A549 (cell line): ENCODE measurements around the gene KSR1. TPM values are rescaled to one million over a fixed set of nuclear protein-coding genes. Genes with fewer than 3 reads are reported as not detected.

Experiments
- ATAC-seq, 2 experiments: fragments of 200-7000 bp in 1 of 2; fragments of >200 bp in 1 of 2; cut with Nextera tagmentation in 1 of 2; cut with Tn5 transposase in 1 of 2; 3 replicates each; pipeline versions ENCODE4 v1.8.0 to v1.9.1; 2018 to 2020; ENCODE audit warnings: mild to moderate bottlenecking in 1 of 2, moderate library complexity in 1 of 2
- CTCF ChIA-PET: fragments of 300-600 bp; sonication (Branson Sonifier 250); formaldehyde crosslinking; extraction: SDS; loops from one replicate; lab custom pipeline; 2021; ENCODE audit warnings: antibody characterized with exemption, inconsistent platforms; lab: Yijun Ruan, JAX
- POLR2A ChIA-PET: fragments of 350-600 bp; formaldehyde crosslinking; extraction: SDS; loops from one replicate; lab custom pipeline; 2021; ENCODE audit warnings: antibody characterized with exemption, inconsistent platforms; lab: Yijun Ruan, JAX
- DNase-seq, 2 experiments: peaks; one replicate each; pipeline versions ENCODE4 v3.0.0 to v3.0.0-alpha.2; 2011 to 2016; ENCODE audit warnings: low read depth in 1 of 2, low spot score in 1 of 2
- FAIRE-seq: peaks from 2 replicates; lab custom pipeline; 2011; peaks lifted over from hg19 to GRCh38; lab: Jason Lieb, UNC
- H3K27ac ChIP-seq, 2 experiments: fragments of >200 bp; sonication (Bioruptor Twin); formaldehyde crosslinking; 3 replicates each; pipeline ENCODE4 v1.5.1; 2016 to 2017
- H3K4me1 ChIP-seq: fragments of >200 bp; sonication (Bioruptor Twin); formaldehyde crosslinking; 3 replicates; pipeline ENCODE4 v1.6.1; 2016
- H3K4me2 ChIP-seq: fragments of >200 bp; sonication (Bioruptor Twin); formaldehyde crosslinking; 3 replicates; pipeline ENCODE4 v1.6.1; 2016
- H3K4me3 ChIP-seq: fragments of >200 bp; sonication (Bioruptor Twin); formaldehyde crosslinking; 3 replicates; pipeline ENCODE4 v1.5.1; 2016
- H3K9me3 ChIP-seq: fragments of >200 bp; sonication (Bioruptor Twin); formaldehyde crosslinking; 3 replicates; pipeline ENCODE4 v1.6.1; 2016
- CBX2 ChIP-seq: fragments of 200-600 bp; sonication (generic); IDR thresholded peaks from 2 replicates; pipeline ENCODE4 v1.6.1; 2016; ENCODE audit warnings: low read depth, mild to moderate bottlenecking, borderline replicate concordance
- CBX8 ChIP-seq: fragments of 200-600 bp; sonication (generic); IDR thresholded peaks from 2 replicates; pipeline ENCODE4 v1.6.1; 2016
- CHD2 ChIP-seq: fragments of 150-350 bp; IDR thresholded peaks from 2 replicates; pipeline ENCODE4 v1.6.1; 2014; ENCODE audit warnings: low read length; ENCODE audit not compliant: partially characterized antibody
- EHF ChIP-seq: fragments of 250-450 bp; sonication (Bioruptor Pico); IDR thresholded peaks from 2 replicates; pipeline ENCODE4 v1.5.0; 2020; ENCODE audit warnings: mild to moderate bottlenecking
- EP300 ChIP-seq, 2 experiments: fragments of >200 bp; sonication (Bioruptor Twin); formaldehyde crosslinking; IDR thresholded peaks; 2 replicates in 1 of 2; 3 replicates in 1 of 2; pipeline ENCODE4 v1.6.1; 2016 to 2017
- ESRRA ChIP-seq: fragments of 150-350 bp; IDR thresholded peaks from 2 replicates; pipeline ENCODE4 v1.6.1; 2014; ENCODE audit warnings: mild to moderate bottlenecking, low read length, borderline replicate concordance
- HEYL ChIP-seq: fragments of 250-450 bp; sonication (Bioruptor Pico); IDR thresholded peaks from 2 replicates; pipeline ENCODE4 v1.8.0; 2021; ENCODE audit warnings: mild to moderate bottlenecking, moderate library complexity
- HOXB5 ChIP-seq: fragments of 250-450 bp; sonication (Bioruptor Pico); IDR thresholded peaks from 2 replicates; pipeline ENCODE4 v1.5.0; 2020; ENCODE audit warnings: mild to moderate bottlenecking, moderate library complexity
- JUNB ChIP-seq: fragments of >200 bp; sonication (Bioruptor Twin); formaldehyde crosslinking; IDR thresholded peaks from 2 replicates; pipeline ENCODE4 v1.6.1; 2016
- KDM1A ChIP-seq: fragments of 200-600 bp; sonication (generic); IDR thresholded peaks from 2 replicates; pipeline ENCODE4 v1.6.1; 2016; ENCODE audit warnings: low read depth, mild to moderate bottlenecking
- MAX ChIP-seq: IDR thresholded peaks from 2 replicates; pipeline ENCODE4 v1.6.1; 2012
- NPAS2 ChIP-seq: fragments of 250-450 bp; sonication (Bioruptor Pico); IDR thresholded peaks from 2 replicates; pipeline ENCODE4 v1.8.0; 2022; ENCODE audit warnings: mild to moderate bottlenecking, moderate library complexity, borderline replicate concordance
- PHF8 ChIP-seq: fragments of 200-600 bp; sonication (generic); IDR thresholded peaks from 2 replicates; pipeline ENCODE4 v1.6.1; 2016; ENCODE audit warnings: low read depth, mild to moderate bottlenecking, antibody characterized with exemption, moderate library complexity, borderline replicate concordance
- RCOR1 ChIP-seq: fragments of 150-350 bp; IDR thresholded peaks from 2 replicates; pipeline ENCODE4 v1.6.1; 2014; ENCODE audit warnings: antibody characterized with exemption, low read length, low read depth
- TP53 ChIP-seq: fragments of 250-450 bp; sonication (Bioruptor Pico); IDR thresholded peaks from 2 replicates; pipeline ENCODE4 v1.5.0; 2021; ENCODE audit warnings: mild to moderate bottlenecking, moderate library complexity
- ZSCAN20 ChIP-seq: fragments of 250-450 bp; sonication (Bioruptor Pico); IDR thresholded peaks from 2 replicates; pipeline ENCODE4 v1.8.0; 2022; ENCODE audit warnings: mild to moderate bottlenecking, moderate library complexity
- WGBS: methylation state at CpG from one replicate; pipeline ENCODE4 v1.1.6; 2017; ENCODE audit errors: missing lambda C conversion rate; 5-methylcytosine and 5-hydroxymethylcytosine counted together
- polyA plus RNA-seq, 4 experiments: library from polyadenylated mRNA; depleted of rRNA in 3 of 4; stranded (reverse); fragments of >200 nt; fragmentation: RNase III in 1 of 4; extraction: RNeasy Plus Mini Kit Qiagen cat#74134 plus additional on column Dnase treatment in 1 of 4; gene quantifications; 2 replicates in 3 of 4; 3 replicates in 1 of 4; pipeline ENCODE4 v1.2.3, GENCODE V29; 2011 to 2017
- TF ChIP-seq, protein P1 (sequence below): fragments of >200 bp; sonication (Bioruptor Twin); formaldehyde crosslinking; IDR thresholded peaks from 3 replicates; pipeline ENCODE4 v1.6.1; 2016

The KSR1 gene
- polyA plus RNA-seq, 2 of the 4 experiments (the other 2 are of a cell fraction), result 13.3 to 14.6 TPM

DNA sequence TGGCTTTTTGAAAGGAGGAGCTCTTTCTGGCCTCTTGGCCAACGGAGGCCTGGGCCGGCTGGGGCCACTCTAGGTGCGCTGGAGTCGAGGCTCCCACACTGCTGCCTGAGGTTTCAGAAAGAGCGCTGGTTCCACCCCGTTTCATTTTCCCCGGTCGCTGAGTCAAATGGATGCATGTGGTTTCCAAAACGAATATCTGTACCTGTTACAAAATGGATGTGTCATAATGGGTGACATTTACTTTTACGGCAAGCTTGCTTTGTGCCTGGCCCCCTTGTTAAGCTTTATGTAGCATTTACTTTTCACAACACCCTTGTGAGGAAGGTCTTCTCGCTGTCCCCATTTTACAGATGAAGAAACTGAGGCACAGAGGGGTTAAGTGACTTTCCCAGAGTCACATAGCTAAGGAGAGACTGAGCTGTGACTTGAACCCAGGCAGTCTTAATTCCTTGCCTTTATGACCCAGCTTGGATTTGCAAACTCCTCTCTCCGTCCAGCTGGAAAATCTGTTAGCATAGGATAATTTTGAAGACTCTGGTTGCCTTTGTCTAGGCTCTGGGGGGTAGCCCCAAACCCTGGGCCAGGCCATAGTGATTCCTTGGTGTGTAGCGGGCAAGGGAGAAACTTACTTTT lies 10.6 kb downstream of the KSR1 start:
- CTCF ChIA-PET, result interaction anchor here (0.9 to 2.4 kb wide), 9 partner anchors 8 to 137 kb away, joined by 3 to 13 read pairs (median 8); partner anchors contain the start of gene KSR1
- FAIRE-seq, result no peak

GRCh38 chr17:27469256-27469655 lies 13.0 kb downstream of the KSR1 start:
- WGBS, result 76% methylated on average over 7 of the region's 7 CpGs
- Histone ChIP-seq H3K27ac (peak overlapping the region in 1 of 2 experiments; percentile 3; a peak in 1 of 6 replicates), H3K4me3 (no peak overlapping the region), H3K9me3 (no peaks in the 10 kb centered on the region), H3K4me2 (no peak overlapping the region), H3K4me1 (peaks cover 49% of the 10 kb centered on the region)
- FAIRE-seq (no peak), ATAC-seq (no peak), DNase-seq (no peak)
- CTCF ChIA-PET, result interaction anchor here (0.8 to 10.4 kb wide), 6 partner anchors 9 to 175 kb away, joined by 3 to 55 read pairs (median 4); partner anchors contain the start of gene WSB1
- POLR2A ChIA-PET, result no interaction called here
- TF ChIP-seq NPAS2 (CRISPR knock-in tag) (no peak), JUNB (no peak), CHD2 (no peak), HEYL (CRISPR knock-in tag) (no peak)

More for the DNA sequence above, 10.6 kb downstream of the KSR1 start:
- Histone ChIP-seq H3K4me3 (no peak overlapping the region), H3K9me3 (no peaks in the 10 kb centered on the region), H3K27ac (no peak overlapping the region), H3K4me1 (peaks cover 44% of the 10 kb centered on the region), H3K4me2 (no peak overlapping the region)
- no peak for DNase-seq
- POLR2A ChIA-PET, result no interaction called here
- TF ChIP-seq KDM1A (peak; percentile 55; the same call in 1 of the 2 replicates), RCOR1 (no peak)
- WGBS, result 87% methylated on average over 13 of the region's 13 CpGs
- ATAC-seq, result no peak

- peak; percentile 49 to 58; a peak in 4 of 6 replicates for ATAC-seq
Measured at GRCh38 chr17:27471321-27472269, 15.3 kb downstream of the KSR1 start.

GRCh38 chr17:27473190-27473747 lies 17.0 kb downstream of the KSR1 start:
- Histone ChIP-seq H3K4me2 (peak overlapping the region; percentile 27; the same call in 2 of the 3 replicates), H3K4me3 (no peak overlapping the region), H3K9me3 (no peaks in the 10 kb centered on the region), H3K4me1 (peaks cover 39% of the 10 kb centered on the region), H3K27ac (peak overlapping the region in 1 of 2 experiments; percentile 66; a peak in 4 of 6 replicates)
- 79% methylated on average over 6 of the region's 6 CpGs for WGBS
- no peak for TF ChIP-seq EHF (CRISPR knock-in tag)
- TF ChIP-seq CBX8, result no peak
- no peak for TF ChIP-seq CBX2
- no peak for TF ChIP-seq EP300 (IDR thresholded peaks at IDR 0.05)
- DNase-seq (no peak), FAIRE-seq (no peak), ATAC-seq (no peak)
- CTCF ChIA-PET, result interaction anchor here (1.1 to 10.4 kb wide), 10 partner anchors 11 to 237 kb away, joined by 3 to 55 read pairs (median 4); partner anchors contain the start of gene KSR1
- POLR2A ChIA-PET, result no interaction called here

More at GRCh38 chr17:27471321-27472269, 15.3 kb downstream of the KSR1 start:
- Histone ChIP-seq H3K27ac (peak overlapping the region; percentile 11 to 66; a peak in 4 of 6 replicates), H3K9me3 (no peaks in the 10 kb centered on the region), H3K4me3 (no peak overlapping the region), H3K4me1 (peaks cover 48% of the 10 kb centered on the region), H3K4me2 (peak overlapping the region; percentile 43)
- ChIA-PET POLR2A (interaction anchor here (0.5 kb wide), 1 partner anchor 9 kb away, joined by 5 read pairs; no protein-coding TSS in a partner anchor), CTCF (interaction anchor here (0.7 to 10.4 kb wide), 8 partner anchors 8 to 179 kb away, joined by 3 to 55 read pairs (median 4); partner anchors contain the start of gene KSR1)
- DNase-seq (peak in 1 of 2 experiments; percentile 35), FAIRE-seq (no peak)
- TF ChIP-seq ZSCAN20 (CRISPR knock-in tag) (no peak), PHF8 (no peak), MAX (no peak), HOXB5 (CRISPR knock-in tag) (no peak), TP53 (no peak), ESRRA (no peak), NPAS2 (CRISPR knock-in tag) (no peak)
- TF ChIP-seq, protein P1, sequence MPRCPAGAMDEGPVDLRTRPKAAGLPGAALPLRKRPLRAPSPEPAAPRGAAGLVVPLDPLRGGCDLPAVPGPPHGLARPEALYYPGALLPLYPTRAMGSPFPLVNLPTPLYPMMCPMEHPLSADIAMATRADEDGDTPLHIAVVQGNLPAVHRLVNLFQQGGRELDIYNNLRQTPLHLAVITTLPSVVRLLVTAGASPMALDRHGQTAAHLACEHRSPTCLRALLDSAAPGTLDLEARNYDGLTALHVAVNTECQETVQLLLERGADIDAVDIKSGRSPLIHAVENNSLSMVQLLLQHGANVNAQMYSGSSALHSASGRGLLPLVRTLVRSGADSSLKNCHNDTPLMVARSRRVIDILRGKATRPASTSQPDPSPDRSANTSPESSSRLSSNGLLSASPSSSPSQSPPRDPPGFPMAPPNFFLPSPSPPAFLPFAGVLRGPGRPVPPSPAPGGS, result no peak
- 75% methylated on average over 14 of the region's 14 CpGs for WGBS
